ENCODE measurements around the gene RSBN1L. TPM values are rescaled to one million over a fixed set of nuclear protein-coding genes. Genes with fewer than 3 reads are reported as not detected.

RSBN1L gene
- polyA plus RNA-seq, 2 of the 4 experiments (the other 2 are of a cell fraction) = 11.1 to 13.0 TPM

- TF ChIP-seq, protein P1, sequence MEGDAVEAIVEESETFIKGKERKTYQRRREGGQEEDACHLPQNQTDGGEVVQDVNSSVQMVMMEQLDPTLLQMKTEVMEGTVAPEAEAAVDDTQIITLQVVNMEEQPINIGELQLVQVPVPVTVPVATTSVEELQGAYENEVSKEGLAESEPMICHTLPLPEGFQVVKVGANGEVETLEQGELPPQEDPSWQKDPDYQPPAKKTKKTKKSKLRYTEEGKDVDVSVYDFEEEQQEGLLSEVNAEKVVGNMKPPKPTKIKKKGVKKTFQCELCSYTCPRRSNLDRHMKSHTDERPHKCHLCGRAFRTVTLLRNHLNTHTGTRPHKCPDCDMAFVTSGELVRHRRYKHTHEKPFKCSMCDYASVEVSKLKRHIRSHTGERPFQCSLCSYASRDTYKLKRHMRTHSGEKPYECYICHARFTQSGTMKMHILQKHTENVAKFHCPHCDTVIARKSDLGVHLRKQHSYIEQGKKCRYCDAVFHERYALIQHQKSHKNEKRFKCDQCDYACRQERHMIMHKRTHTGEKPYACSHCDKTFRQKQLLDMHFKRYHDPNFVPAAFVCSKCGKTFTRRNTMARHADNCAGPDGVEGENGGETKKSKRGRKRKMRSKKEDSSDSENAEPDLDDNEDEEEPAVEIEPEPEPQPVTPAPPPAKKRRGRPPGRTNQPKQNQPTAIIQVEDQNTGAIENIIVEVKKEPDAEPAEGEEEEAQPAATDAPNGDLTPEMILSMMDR (IDR thresholded peaks at IDR 0.05) = no peak
- TF ChIP-seq ZFP36 (IDR thresholded peaks at IDR 0.05; ENCODE audit: borderline replicate concordance, partially characterized antibody) (no peak), HES2 (IDR thresholded peaks at IDR 0.05) (no peak), HOXB5 (CRISPR knock-in tag; IDR thresholded peaks at IDR 0.05) (no peak), MAX (IDR thresholded peaks at IDR 0.05) (no peak), RCOR1 (IDR thresholded peaks at IDR 0.05; ENCODE audit: low read depth, low read length) (no peak)
These were observed 100.7 kb downstream of the RSBN1L start (continued) for GRCh38 chr7:77796960-77797359.

DNA sequence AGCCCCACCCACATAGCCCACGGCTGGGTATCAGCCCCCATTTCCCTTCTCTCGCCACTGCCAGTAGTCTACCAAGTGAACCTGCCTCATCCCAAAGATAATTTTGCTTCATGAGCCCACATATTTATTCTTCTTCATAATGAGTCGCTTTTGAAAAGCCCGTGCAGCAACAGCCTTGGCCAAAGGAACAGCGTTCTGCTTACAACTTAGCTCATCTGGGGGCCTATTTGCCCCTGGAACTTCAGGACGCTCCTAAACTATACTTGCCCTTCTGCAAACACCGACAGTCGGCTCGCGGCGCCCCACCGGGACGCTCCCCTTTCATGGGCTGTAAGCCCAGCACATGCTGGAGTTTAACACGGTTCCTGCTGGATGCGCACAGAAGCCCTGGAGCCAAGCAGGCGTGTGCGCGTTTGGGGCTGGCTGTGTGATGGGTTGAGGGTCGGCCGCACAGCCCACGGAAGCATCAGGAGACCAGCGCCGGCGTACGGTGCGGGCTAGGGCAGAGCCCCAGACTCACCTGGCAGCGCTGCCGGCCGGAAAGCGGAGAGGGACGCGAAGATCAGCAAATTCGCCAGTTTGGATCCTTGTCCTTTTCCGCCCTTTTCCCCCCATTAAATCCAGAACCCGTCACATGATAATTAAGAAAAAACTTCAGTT is 101.6 kb downstream of the RSBN1L start:
- no peak for FAIRE-seq
- POLR2A ChIA-PET = interaction anchor here (0.5 to 1.4 kb wide), 7 partner anchors 11 to 381 kb away, joined by 3 to 7 read pairs (median 3); partner anchors contain the start of genes GSAP and PTPN12
- H3K27ac ChIP-seq = peak overlapping the region; percentile 92 to 94
- CTCF ChIA-PET = interaction anchor here (0.6 to 1.9 kb wide), 11 partner anchors 11 to 139 kb away, joined by 3 to 11 read pairs (median 4); no protein-coding TSS in a partner anchor
- no peak for DNase-seq (ENCODE audit: low read depth in 1 of 2, low spot score in 1 of 2)
- WGBS (ENCODE audit: missing lambda C conversion rate) = under 1% methylated on average over 32 of the region's 35 CpGs
- peaks cover 24% of the 10 kb centered on the region for H3K4me1 ChIP-seq
- 0 out of 2 replicates have a peak, but pooled peaks have one; percentile 45 for TF ChIP-seq PHF8 (IDR thresholded peaks at IDR 0.05; ENCODE audit: borderline replicate concordance, low read depth)
- TF ChIP-seq TFCP2L1 (CRISPR knock-in tag; IDR thresholded peaks at IDR 0.05) = no peak
- TF ChIP-seq, protein P2, sequence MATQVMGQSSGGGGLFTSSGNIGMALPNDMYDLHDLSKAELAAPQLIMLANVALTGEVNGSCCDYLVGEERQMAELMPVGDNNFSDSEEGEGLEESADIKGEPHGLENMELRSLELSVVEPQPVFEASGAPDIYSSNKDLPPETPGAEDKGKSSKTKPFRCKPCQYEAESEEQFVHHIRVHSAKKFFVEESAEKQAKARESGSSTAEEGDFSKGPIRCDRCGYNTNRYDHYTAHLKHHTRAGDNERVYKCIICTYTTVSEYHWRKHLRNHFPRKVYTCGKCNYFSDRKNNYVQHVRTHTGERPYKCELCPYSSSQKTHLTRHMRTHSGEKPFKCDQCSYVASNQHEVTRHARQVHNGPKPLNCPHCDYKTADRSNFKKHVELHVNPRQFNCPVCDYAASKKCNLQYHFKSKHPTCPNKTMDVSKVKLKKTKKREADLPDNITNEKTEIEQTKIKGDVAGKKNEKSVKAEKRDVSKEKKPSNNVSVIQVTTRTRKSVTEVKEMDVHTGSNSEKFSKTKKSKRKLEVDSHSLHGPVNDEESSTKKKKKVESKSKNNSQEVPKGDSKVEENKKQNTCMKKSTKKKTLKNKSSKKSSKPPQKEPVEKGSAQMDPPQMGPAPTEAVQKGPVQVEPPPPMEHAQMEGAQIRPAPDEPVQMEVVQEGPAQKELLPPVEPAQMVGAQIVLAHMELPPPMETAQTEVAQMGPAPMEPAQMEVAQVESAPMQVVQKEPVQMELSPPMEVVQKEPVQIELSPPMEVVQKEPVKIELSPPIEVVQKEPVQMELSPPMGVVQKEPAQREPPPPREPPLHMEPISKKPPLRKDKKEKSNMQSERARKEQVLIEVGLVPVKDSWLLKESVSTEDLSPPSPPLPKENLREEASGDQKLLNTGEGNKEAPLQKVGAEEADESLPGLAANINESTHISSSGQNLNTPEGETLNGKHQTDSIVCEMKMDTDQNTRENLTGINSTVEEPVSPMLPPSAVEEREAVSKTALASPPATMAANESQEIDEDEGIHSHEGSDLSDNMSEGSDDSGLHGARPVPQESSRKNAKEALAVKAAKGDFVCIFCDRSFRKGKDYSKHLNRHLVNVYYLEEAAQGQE (IDR thresholded peaks at IDR 0.05) = no peak
- 0 out of 2 replicates have a peak, but pooled peaks have one; percentile 20 for TF ChIP-seq POLR2A (IDR thresholded peaks at IDR 0.05; ENCODE audit: low read length)
- TF ChIP-seq JUN (IDR thresholded peaks at IDR 0.05) = peak; percentile 9 to 25; a peak in 1 of 5 replicates
- TF ChIP-seq USF2 (IDR thresholded peaks at IDR 0.05) = peak; percentile 62; the same call in 1 of the 2 replicates
- peak overlapping the region; percentile 97 for H3K4me2 ChIP-seq
- no peaks in the 10 kb centered on the region for H3K9me3 ChIP-seq
- peak; percentile 47 to 56 for ATAC-seq
- peak overlapping the region; percentile 98 for H3K4me3 ChIP-seq

DNA sequence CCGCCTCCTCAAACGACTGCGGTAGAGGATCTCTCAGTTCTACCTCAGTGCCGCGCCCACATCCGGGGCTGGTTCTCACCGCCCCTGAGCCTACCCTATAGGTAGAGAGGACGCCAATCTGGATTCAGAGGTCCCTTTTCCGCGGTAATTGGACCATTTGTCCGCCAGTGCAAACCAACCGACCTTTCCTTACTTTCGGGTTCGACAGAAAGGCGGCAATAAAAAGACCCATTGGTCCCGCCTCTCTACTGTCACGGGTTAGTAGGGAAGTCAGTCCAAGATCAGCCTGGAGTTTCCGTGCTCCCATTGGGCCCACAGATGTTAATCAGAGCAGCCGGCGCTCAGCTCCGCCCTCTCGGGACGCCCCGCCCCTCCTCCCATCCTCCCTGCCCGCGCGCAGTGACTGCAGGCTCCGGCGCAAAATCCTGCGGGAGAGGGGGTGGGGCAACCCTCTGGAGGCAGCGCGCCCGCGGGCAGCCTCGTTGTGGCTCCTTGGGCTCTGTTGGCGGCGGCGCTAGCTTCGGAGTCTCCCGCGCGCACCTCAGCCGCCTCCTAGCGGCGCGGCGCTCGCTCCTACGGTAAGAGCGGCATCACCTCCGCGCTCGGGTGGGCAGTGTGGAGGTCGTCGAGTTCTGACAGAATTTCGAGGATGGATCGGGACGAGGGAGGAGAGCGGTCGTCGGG is 102.3 kb downstream of the RSBN1L start, which contains the start of the genes PHTF2 and TMEM60:
PHTF2 (plus strand) TSS at position 380 of the 684 bp plus-strand sequence.
TMEM60 (minus strand) TSS at position 41 of the 684 bp plus-strand sequence. CDS start 4,061 bp downstream, outside the sequence.
- peak within 1 kb of the TSS; percentile 92 to 94 for H3K27ac ChIP-seq
- CTCF ChIA-PET = interaction anchor here (0.6 to 1.9 kb wide), 16 partner anchors 11 to 160 kb away, joined by 3 to 11 read pairs (median 4); no protein-coding TSS in a partner anchor
- H3K4me2 ChIP-seq = peak within 1 kb of the TSS; percentile 97
- H3K9me3 ChIP-seq = no peaks in the 10 kb centered on the region
- ATAC-seq (peak; percentile 93 to 96), FAIRE-seq (no peak), DNase-seq (ENCODE audit: low read depth in 1 of 2, low spot score in 1 of 2) (peak; percentile 97 to 99)
- peak within 1 kb of the TSS; percentile 98 for H3K4me3 ChIP-seq
- POLR2A ChIA-PET = interaction anchor here (0.5 to 1.4 kb wide), 8 partner anchors 11 to 382 kb away, joined by 3 to 7 read pairs (median 4); partner anchors contain the start of genes GSAP and PTPN12
- WGBS (ENCODE audit: missing lambda C conversion rate) = 1% methylated on average over 15 of the region's 61 CpGs
- peaks cover 24% of the 10 kb centered on the region for H3K4me1 ChIP-seq
- TF ChIP-seq CHD2 (IDR thresholded peaks at IDR 0.05; ENCODE audit: low read length, partially characterized antibody) (peak; percentile 48), HEYL (CRISPR knock-in tag; IDR thresholded peaks at IDR 0.05) (no peak), CEBPB (IDR thresholded peaks at IDR 0.05) (no peak), HOXA7 (CRISPR knock-in tag; IDR thresholded peaks at IDR 0.05) (no peak), KDM5A (IDR thresholded peaks at IDR 0.05) (peak; percentile 43; the same call in 1 of the 2 replicates), RAD21 (conservative IDR thresholded peaks at IDR 0.05 in 1 of 2, IDR thresholded peaks at IDR 0.05 in 1 of 2) (peak; percentile 28 to 66; a peak in 4 of 5 replicates), BHLHE40 (IDR thresholded peaks at IDR 0.05; ENCODE audit: low read depth, low read length) (no peak), PBX3 (IDR thresholded peaks at IDR 0.05) (peak; percentile 97), USF2 (IDR thresholded peaks at IDR 0.05) (no peak), POLR2A (IDR thresholded peaks at IDR 0.05; ENCODE audit: low read length) (peak; percentile 34), PHF8 (IDR thresholded peaks at IDR 0.05; ENCODE audit: borderline replicate concordance, low read depth) (peak; percentile 60; the same call in 1 of the 2 replicates)
- TF ChIP-seq, protein P3, sequence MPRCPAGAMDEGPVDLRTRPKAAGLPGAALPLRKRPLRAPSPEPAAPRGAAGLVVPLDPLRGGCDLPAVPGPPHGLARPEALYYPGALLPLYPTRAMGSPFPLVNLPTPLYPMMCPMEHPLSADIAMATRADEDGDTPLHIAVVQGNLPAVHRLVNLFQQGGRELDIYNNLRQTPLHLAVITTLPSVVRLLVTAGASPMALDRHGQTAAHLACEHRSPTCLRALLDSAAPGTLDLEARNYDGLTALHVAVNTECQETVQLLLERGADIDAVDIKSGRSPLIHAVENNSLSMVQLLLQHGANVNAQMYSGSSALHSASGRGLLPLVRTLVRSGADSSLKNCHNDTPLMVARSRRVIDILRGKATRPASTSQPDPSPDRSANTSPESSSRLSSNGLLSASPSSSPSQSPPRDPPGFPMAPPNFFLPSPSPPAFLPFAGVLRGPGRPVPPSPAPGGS (IDR thresholded peaks at IDR 0.05) = no peak
